ENCODE data around the gene AUTS2.

Gene AUTS2

GRCh38 chr7:70410134-70410750 lies 812.0 kb downstream of the AUTS2 start (continued):
- TF ChIP-seq ZNF518A (tag by site-specific recombination; conservative IDR thresholded peaks at IDR 0.05; ENCODE audit: low read depth), result peak; percentile 73
- TF ChIP-seq ZNF664 (tag by site-specific recombination; IDR thresholded peaks at IDR 0.05), result no peak
- no peak for TF ChIP-seq ZBTB7A (tag by site-specific recombination; IDR thresholded peaks at IDR 0.05; ENCODE audit: low read depth)
- 0 out of 2 replicates have a peak, but pooled peaks have one; percentile 52 for TF ChIP-seq ZNF19 (tag by site-specific recombination; IDR thresholded peaks at IDR 0.05; ENCODE audit: low read depth)
- TF ChIP-seq MZF1 (tag by site-specific recombination; IDR thresholded peaks at IDR 0.05; ENCODE audit: borderline replicate concordance), result no peak
- TF ChIP-seq ZXDB (tag by site-specific recombination; IDR thresholded peaks at IDR 0.05), result no peak
- no peak for TF ChIP-seq ZNF561 (tag by site-specific recombination; IDR thresholded peaks at IDR 0.05; ENCODE audit: borderline replicate concordance)
- TF ChIP-seq ZNF792 (tag by site-specific recombination; IDR thresholded peaks at IDR 0.05), result no peak
- TF ChIP-seq ZBTB26 (tag by site-specific recombination; optimal IDR thresholded peaks at IDR 0.05), result no peak
- TF ChIP-seq ZNF426 (tag by site-specific recombination; IDR thresholded peaks at IDR 0.05), result peak; percentile 64
- peak; percentile 55 for TF ChIP-seq ZNF555 (tag by site-specific recombination; conservative IDR thresholded peaks at IDR 0.05)
- TF ChIP-seq ZNF280C (tag by site-specific recombination; IDR thresholded peaks at IDR 0.05), result no peak
- no peak for TF ChIP-seq OSR2 (tag by site-specific recombination; IDR thresholded peaks at IDR 0.05)
- peak; percentile 64 for TF ChIP-seq ZBTB11 (tag by site-specific recombination; conservative IDR thresholded peaks at IDR 0.05; ENCODE audit: low read depth)
- TF ChIP-seq ZNF623 (tag by site-specific recombination; IDR thresholded peaks at IDR 0.05), result peak; percentile 47
- TF ChIP-seq ZNF768 (tag by site-specific recombination; IDR thresholded peaks at IDR 0.05), result no peak
- TF ChIP-seq ZNF211 (tag by site-specific recombination; IDR thresholded peaks at IDR 0.05; ENCODE audit: low read depth), result no peak
- peak; percentile 49; the same call in 1 of the 2 replicates for TF ChIP-seq ZNF140 (tag by site-specific recombination; IDR thresholded peaks at IDR 0.05)
- TF ChIP-seq ZNF146 (tag by site-specific recombination; IDR thresholded peaks at IDR 0.05), result no peak
- TF ChIP-seq ZNF112 (tag by site-specific recombination; IDR thresholded peaks at IDR 0.05), result no peak
- peak; percentile 78 for TF ChIP-seq ZNF394 (tag by site-specific recombination; IDR thresholded peaks at IDR 0.05; ENCODE audit: borderline replicate concordance)
- TF ChIP-seq ZNF266 (tag by site-specific recombination; IDR thresholded peaks at IDR 0.05; ENCODE audit: low read depth), result peak; percentile 58; the same call in 1 of the 2 replicates
- TF ChIP-seq ZNF621 (tag by site-specific recombination; IDR thresholded peaks at IDR 0.05), result no peak
- 0 out of 2 replicates have a peak, but pooled peaks have one; percentile 16 for TF ChIP-seq ZNF202 (tag by site-specific recombination; IDR thresholded peaks at IDR 0.05; ENCODE audit: borderline replicate concordance)
- no peak for TF ChIP-seq ZNF600 (tag by site-specific recombination; IDR thresholded peaks at IDR 0.05)
- TF ChIP-seq ZBTB8A (tag by site-specific recombination; IDR thresholded peaks at IDR 0.05), result peak; percentile 61; the same call in 1 of the 2 replicates
- no peak for TF ChIP-seq ZNF48 (tag by site-specific recombination; IDR thresholded peaks at IDR 0.05)
